HL-60 (cell line): ENCODE data around the gene RIF1.

Experiments
- CTCF ChIP-seq: IDR thresholded peaks from one replicate; pipeline ENCODE4 v1.5.1; 2011; ENCODE audit warnings: low read length, control low read depth, inconsistent platforms; ENCODE audit not compliant: insufficient read depth
- GABPA ChIP-seq: IDR thresholded peaks from 2 replicates; pipeline ENCODE4 v1.6.1; 2012; ENCODE audit warnings: low read depth
- POLR2AphosphoS5 ChIP-seq: IDR thresholded peaks from 2 replicates; pipeline ENCODE4 v1.6.1; 2012; ENCODE audit warnings: low read depth
- TF ChIP-seq, protein P1 (sequence below): IDR thresholded peaks from 2 replicates; pipeline ENCODE4 v1.6.1; 2012; ENCODE audit warnings: low read depth; ENCODE audit not compliant: insufficient replicate concordance

- TF ChIP-seq CTCF (no peak), GABPA (no peak), POLR2AphosphoS5 (no peak)
- TF ChIP-seq, protein P1, sequence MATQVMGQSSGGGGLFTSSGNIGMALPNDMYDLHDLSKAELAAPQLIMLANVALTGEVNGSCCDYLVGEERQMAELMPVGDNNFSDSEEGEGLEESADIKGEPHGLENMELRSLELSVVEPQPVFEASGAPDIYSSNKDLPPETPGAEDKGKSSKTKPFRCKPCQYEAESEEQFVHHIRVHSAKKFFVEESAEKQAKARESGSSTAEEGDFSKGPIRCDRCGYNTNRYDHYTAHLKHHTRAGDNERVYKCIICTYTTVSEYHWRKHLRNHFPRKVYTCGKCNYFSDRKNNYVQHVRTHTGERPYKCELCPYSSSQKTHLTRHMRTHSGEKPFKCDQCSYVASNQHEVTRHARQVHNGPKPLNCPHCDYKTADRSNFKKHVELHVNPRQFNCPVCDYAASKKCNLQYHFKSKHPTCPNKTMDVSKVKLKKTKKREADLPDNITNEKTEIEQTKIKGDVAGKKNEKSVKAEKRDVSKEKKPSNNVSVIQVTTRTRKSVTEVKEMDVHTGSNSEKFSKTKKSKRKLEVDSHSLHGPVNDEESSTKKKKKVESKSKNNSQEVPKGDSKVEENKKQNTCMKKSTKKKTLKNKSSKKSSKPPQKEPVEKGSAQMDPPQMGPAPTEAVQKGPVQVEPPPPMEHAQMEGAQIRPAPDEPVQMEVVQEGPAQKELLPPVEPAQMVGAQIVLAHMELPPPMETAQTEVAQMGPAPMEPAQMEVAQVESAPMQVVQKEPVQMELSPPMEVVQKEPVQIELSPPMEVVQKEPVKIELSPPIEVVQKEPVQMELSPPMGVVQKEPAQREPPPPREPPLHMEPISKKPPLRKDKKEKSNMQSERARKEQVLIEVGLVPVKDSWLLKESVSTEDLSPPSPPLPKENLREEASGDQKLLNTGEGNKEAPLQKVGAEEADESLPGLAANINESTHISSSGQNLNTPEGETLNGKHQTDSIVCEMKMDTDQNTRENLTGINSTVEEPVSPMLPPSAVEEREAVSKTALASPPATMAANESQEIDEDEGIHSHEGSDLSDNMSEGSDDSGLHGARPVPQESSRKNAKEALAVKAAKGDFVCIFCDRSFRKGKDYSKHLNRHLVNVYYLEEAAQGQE: no peak
These were observed 18.3 kb upstream of the RIF1 start for GRCh38 chr2:151391436-151391835.
